ENCODE measurements around the gene ZNF236. TPM values are rescaled to one million over a fixed set of nuclear protein-coding genes. Genes with fewer than 3 reads are reported as not detected.

The ZNF236 gene
- total RNA-seq, 4 donors from 2014 or later: 15.6 to 28.0 (median 20.6) TPM

- Histone ChIP-seq H3K4me1 (no peaks in the 10 kb centered on the region), H3K9me3 (no peaks in the 10 kb centered on the region), H3K36me3 (no peaks in the 10 kb centered on the region), H3K27ac (no peak overlapping the region), H3K27me3 (no peaks in the 10 kb centered on the region), H3K4me3 (replicated peaks in 1 of 3) (no peak overlapping the region)
- intact Hi-C loops (cut with DNase I): loop anchor here (10.0 kb wide), 1 partner anchor 401 kb away; no protein-coding TSS in a partner anchor
- no peak for DNase-seq
- TF ChIP-seq CTCF (IDR thresholded peaks at IDR 0.05): no peak
- no peak for TF ChIP-seq POLR2A (IDR thresholded peaks at IDR 0.05)
- 88% methylated on average over 11 of the region's 11 CpGs for WGBS, 2 donors
These were observed 8.1 kb upstream of the ZNF236 start for GRCh38 chr18:76814256-76814655.

- no peak for DNase-seq
- no peak overlapping the region for H3K27ac ChIP-seq
- H3K4me1 ChIP-seq: peaks cover 5 to 11% of the 10 kb centered on the region in 2 donors
- no peaks in the 10 kb centered on the region for H3K27me3 ChIP-seq
- H3K4me3 ChIP-seq (replicated peaks in 1 of 3): no peak overlapping the region
- H3K9me3 ChIP-seq: no peaks in the 10 kb centered on the region
- intact Hi-C loops (cut with DNase I): loop anchor here (10.0 kb wide), 1 partner anchor 399 kb away; no protein-coding TSS in a partner anchor
- H3K36me3 ChIP-seq: no peaks in the 10 kb centered on the region
- WGBS, 2 donors: 82 to 89% methylated on average over 8 of the region's 8 CpGs
- TF ChIP-seq CTCF (IDR thresholded peaks at IDR 0.05) (no peak), POLR2A (IDR thresholded peaks at IDR 0.05) (no peak)
These were observed 6.2 kb upstream of the ZNF236 start for GRCh38 chr18:76816127-76816526.

- intact Hi-C loops (cut with DNase I): loop anchor here (10.0 kb wide), 1 partner anchor 397 kb away; no protein-coding TSS in a partner anchor
- Histone ChIP-seq H3K4me3 (replicated peaks in 1 of 3) (no peak overlapping the region), H3K9me3 (no peaks in the 10 kb centered on the region), H3K36me3 (no peaks in the 10 kb centered on the region), H3K4me1 (peaks cover 5 to 11% of the 10 kb centered on the region in 2 donors), H3K27me3 (no peaks in the 10 kb centered on the region), H3K27ac (no peak overlapping the region)
- no peak for TF ChIP-seq POLR2A (IDR thresholded peaks at IDR 0.05)
- TF ChIP-seq CTCF (IDR thresholded peaks at IDR 0.05): no peak
- 94 to 95% methylated on average over 17 of the region's 17 CpGs for WGBS, 2 donors
- DNase-seq: no peak
These were observed 4.3 kb upstream of the ZNF236 start for GRCh38 chr18:76817888-76818611.

- no peak overlapping the region for H3K4me3 ChIP-seq (replicated peaks in 1 of 3)
- H3K27ac ChIP-seq: no peak overlapping the region
- peaks cover 11 to 13% of the 10 kb centered on the region in 2 donors for H3K4me1 ChIP-seq
- TF ChIP-seq CTCF (IDR thresholded peaks at IDR 0.05): no peak
- TF ChIP-seq POLR2A (IDR thresholded peaks at IDR 0.05): no peak
- H3K9me3 ChIP-seq: no peaks in the 10 kb centered on the region
- WGBS, 2 donors: 90 to 95% methylated on average over 11 of the region's 11 CpGs
- no peaks in the 10 kb centered on the region for H3K36me3 ChIP-seq
- H3K27me3 ChIP-seq: no peaks in the 10 kb centered on the region
- intact Hi-C loops (cut with DNase I): loop anchor here (10.0 kb wide), 1 partner anchor 395 kb away; no protein-coding TSS in a partner anchor
- no peak for DNase-seq
These were observed 2.8 kb upstream of the ZNF236 start for GRCh38 chr18:76819411-76820136.
